ENCODE data around the gene NECAB3. TPM values are rescaled to one million over a fixed set of nuclear protein-coding genes. Genes with fewer than 3 reads are reported as not detected.

The NECAB3 gene
- total and polyA plus RNA-seq, 2 of the 4 experiments (the other 2 are of a cell fraction), result 8.6 to 28.4 TPM

GRCh38 chr20:33630507-33630906 is 43.7 kb downstream of the NECAB3 start:
- Histone ChIP-seq H3K27ac (ENCODE audit: insufficient read depth, low read length) (no peak overlapping the region), H2BK120ac (ENCODE audit: low read depth, low read length) (no peak overlapping the region), H2BK20ac (ENCODE audit: low read depth, low read length) (no peak overlapping the region), H3K4me3 (ENCODE audit: insufficient read depth, low read depth, low read length) (no peak overlapping the region), H4K91ac (ENCODE audit: insufficient read depth, low read depth, low read length) (no peak overlapping the region), H3K56ac (ENCODE audit: extremely low read depth, insufficient read depth, low read length) (no peak overlapping the region), H4K20me1 (ENCODE audit: insufficient read depth, low read length) (no peaks in the 10 kb centered on the region), H2BK15ac (ENCODE audit: low read depth, low read length) (no peak overlapping the region), H3K9me3 (ENCODE audit: control insufficient read depth, insufficient read depth, low read length) (no peaks in the 10 kb centered on the region), H3K14ac (replicated peaks; ENCODE audit: low read depth, low read length) (no peak overlapping the region), H3K9ac (ENCODE audit: low read depth, low read length) (no peak overlapping the region), H2BK5ac (ENCODE audit: low read depth, low read length, poor library complexity, severe bottlenecking) (no peak overlapping the region), H3K4me1 (ENCODE audit: control insufficient read depth, insufficient read depth, low read length) (no peaks in the 10 kb centered on the region), H3K27me3 (ENCODE audit: control insufficient read depth, insufficient read depth, low read length) (no peaks in the 10 kb centered on the region), H3K23ac (ENCODE audit: low read depth, low read length) (no peak overlapping the region), H3K4ac (ENCODE audit: low read depth, low read length) (no peak overlapping the region), H3K79me1 (ENCODE audit: low read depth in 1 of 2, low read length in 2 of 2) (no peaks in the 10 kb centered on the region; a peak in 1 of 4 replicates), H4K5ac (ENCODE audit: low read depth, low read length) (no peak overlapping the region), H2AK9ac (replicated peaks; ENCODE audit: low read depth, low read length, poor library complexity) (no peak overlapping the region), H3K9me1 (ENCODE audit: insufficient read depth, low read length) (peaks cover 12% of the 10 kb centered on the region; the same call in 1 of the 2 replicates), H3K18ac (ENCODE audit: low read depth, low read length) (no peak overlapping the region), H3K4me2 (ENCODE audit: low read depth, low read length) (no peak overlapping the region), H2AK5ac (ENCODE audit: low read depth, low read length) (no peak overlapping the region), H4K8ac (ENCODE audit: low read depth in 2 of 2, low read length in 2 of 2) (no peak overlapping the region), H3K36me3 (ENCODE audit: control insufficient read depth, insufficient read depth, low read length) (peaks cover 48% of the 10 kb centered on the region), H2AFZ (replicated peaks; ENCODE audit: low read length, poor library complexity) (no peak overlapping the region)
- in situ Hi-C loops (cut with MboI; ENCODE audit: low sequenced_read_pairs) (no loop called here), intact Hi-C loops (cut with micrococcal nuclease) (no loop called here), dilution Hi-C loops (cut with HindIII; ENCODE audit: low sequenced_read_pairs, unreplicated experiment) (no loop called here)
- ATAC-seq (ENCODE audit: low read depth) (no peak), DNase-seq (no peak)
- ChIA-PET POLR2A (ENCODE audit: unreplicated experiment) (no interaction called here), CTCF (no interaction called here)
- no TSS peak for BruUV-seq (replicated peaks)
- TF ChIP-seq RCOR1 (IDR thresholded peaks at IDR 0.05; ENCODE audit: insufficient replicate concordance, low read length), result no peak
- WGBS, 2 experiments (ENCODE audit: extremely low coverage in 2 of 2, insufficient read length in 1 of 2), result 89% methylated on average over 1 of the region's 4 CpGs; no CpG with 5 or more reads in 1 of the 2 experiments

All from IMR-90 (cell line).